ENCODE data around the gene EGFL6.
A peak's percentile ranks its signal among the peaks of the same experiment; 100 is the strongest.
"Not testable (repeated sequence)": the region's sequence is repeated elsewhere in the genome, so short reads cannot be mapped to it uniquely, and the experiment has no call there.

The EGFL6 gene

DNA sequence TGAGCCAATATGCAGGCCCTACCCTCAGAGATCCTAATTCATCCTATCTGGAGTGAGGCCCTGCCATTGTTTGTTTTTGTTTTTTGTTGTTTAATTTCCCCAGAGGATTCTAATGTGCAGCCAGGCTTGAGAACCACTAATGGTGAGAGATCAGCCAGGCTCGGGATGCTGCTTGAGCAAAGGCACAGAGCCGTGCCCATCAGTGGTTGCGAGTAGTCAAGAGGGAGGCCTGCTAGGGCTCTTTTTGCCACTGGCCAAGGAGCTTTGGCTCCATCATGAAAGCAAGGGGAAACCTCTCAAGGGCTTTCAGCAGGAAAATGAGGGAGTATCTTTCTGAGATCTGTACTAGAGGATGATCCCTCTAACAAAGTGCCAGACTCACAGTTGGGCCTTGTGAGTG, 86.3 kb downstream of the EGFL6 start:
- no peak for DNase-seq

DNA sequence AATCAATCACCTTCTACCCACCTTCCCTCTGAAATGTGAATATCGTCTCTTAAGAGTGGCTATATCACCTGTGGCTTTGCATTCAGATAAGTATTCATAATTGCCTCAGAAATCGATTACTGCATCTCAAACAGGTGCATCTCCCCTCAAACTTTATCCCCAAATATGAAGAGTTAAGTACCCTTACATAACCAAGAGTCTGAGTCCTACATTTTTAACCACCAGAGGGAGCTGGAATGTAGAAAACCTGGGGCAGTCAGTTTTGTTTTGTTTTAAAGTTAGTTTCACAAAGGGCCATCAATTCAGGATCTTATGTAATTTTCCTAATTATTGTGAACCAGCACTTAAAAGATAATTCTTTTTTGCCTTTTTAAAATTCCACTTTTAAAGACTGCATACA, 89.2 kb downstream of the EGFL6 start:
- no peak for DNase-seq

DNA sequence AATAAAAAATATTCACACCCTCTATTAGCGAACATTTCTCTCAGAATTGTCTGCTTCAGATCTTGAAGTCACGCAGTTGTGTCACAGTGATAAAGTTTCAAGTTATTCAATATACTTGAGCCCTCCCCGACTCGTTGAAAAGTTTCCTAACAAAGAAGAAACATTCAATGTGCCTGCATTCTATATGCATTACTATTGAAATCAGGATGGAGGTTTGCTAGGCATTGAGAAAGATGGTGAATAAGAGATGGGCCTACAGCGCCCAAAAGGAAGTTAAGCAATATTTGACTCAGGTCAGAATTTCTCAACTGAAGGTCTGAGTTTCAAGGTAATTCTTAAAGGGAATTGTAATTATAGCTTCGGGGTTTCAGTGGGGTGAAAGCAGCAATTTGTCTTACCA, 89.7 kb downstream of the EGFL6 start:
- no peak for DNase-seq

DNA sequence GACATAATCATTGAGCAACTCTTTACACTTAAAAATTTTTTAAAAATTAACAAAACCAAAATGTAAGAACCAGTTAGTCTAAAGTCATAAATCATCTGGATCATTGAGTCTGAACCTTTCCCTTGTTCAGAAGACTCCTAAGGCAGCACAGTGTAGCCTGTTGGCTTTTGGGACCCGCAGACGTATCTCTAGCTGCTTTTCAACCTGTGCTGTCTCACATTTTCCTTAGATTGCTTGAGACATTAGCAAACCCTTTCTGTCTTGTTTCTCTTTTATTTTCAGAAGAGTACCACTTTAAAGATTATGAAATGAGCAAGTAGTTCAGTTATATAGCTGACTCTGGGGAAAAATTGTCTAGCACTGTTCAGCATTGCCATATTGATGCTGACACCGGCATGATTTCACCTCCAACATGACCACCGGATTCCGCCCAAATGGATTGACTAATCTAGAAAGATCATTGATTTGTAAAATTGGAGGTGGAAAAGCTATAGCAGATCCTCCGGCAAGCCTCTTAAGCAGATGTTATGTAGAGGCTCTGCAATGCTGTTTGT, 92.4 kb downstream of the EGFL6 start:
- DNase-seq = no peak

DNA sequence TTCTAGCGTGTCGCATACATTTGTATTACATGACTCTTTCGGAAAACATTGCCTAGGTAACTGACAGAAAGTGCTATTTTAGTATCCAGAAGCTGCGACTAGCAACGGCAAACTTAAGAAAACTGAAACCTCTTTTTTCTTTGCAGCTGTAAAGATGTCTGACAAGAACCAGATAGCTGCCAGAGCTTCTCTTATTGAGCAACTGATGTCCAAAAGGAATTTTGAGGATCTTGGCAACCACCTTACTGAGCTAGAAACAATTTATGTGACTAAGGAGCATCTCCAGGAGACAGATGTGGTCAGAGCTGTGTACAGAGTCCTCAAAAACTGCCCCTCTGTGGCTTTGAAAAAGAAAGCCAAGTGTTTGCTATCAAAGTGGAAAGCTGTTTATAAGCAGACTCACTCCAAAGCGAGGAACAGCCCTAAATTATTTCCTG, 93.0 kb downstream of the EGFL6 start:
- no peak for DNase-seq

DNA sequence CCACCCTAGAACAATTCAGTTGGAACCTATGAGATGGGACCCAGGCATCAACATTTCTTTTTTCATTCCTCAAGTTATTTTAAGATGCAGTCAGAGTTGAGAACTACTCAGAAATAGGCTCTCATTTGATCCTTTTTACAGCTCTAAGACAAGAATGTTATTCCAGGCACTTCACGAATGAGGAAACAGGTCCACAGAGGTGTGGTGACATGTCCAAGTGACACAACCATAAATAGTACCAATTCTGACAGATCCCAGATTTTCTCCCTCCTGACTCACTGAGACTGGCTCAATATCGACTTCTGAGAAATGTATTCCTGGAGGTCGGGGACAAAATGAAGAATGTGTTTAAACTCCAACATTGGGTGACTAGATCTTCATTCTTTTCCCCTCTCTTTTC, 94.6 kb downstream of the EGFL6 start:
- DNase-seq = no peak

DNA sequence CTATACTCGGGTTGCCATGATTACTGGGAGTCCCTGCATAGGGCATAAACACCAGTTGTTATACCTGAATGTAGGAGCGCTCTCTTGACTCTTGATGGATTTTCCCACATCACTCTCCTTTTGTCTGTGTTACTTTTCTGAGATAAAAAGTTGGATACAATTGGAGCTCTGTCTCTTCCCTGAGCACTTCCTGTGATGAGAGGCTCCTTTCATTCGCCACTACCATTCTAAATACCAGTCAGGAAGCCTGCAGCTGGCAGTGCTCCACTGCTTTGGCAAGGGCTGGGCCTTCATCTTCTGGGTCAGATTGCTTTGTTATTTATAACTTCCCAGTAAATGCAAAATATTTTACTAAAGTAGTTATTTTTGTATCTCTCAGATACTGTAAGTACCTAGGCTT, 97.4 kb downstream of the EGFL6 start:
- no peak for DNase-seq

DNA sequence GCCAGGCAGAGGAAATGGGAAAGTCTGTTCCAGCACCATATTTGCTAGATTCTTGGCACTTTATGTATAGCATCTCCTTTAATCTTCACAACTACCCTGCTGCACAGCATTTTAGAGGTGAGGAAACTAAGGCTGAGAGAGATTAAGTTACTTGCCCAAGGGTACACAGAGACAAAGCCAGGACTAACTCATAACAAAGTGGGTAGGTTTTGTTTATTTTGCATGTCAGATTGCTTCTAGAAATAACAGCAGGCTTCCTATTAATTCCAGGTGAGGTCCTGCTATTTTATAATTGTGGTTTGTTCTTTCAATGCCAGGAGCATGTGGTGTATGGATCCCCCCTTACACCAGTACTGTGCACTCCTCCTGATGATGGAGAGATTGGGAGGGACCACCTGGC, 98.5 kb downstream of the EGFL6 start:
- no peak for DNase-seq

DNA sequence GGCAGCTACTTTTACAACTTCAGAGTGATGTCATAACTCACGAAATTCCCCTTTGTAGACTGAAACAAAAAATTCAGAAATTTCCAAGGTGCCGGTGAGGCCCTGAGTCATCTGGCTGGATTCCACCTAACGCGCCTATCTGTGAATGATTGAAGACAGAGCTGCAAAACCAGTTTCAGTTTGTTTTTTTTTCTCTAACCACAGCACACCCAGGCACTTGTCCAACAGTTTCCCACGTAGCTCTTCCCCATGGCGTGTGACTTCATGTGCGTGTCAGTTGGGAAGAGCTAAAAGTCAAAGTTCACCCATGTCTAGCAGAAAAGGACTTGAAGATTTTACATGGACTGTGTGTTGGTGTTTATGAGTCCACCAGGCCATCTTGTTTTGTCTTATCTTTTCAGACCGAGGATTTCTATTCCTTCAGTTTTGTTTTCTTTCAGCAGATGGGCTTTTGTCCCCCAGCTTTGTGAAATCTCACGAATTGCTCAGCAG, 99.9 kb downstream of the EGFL6 start:
- peak in 1 of 2 donors; percentile 61 for DNase-seq

DNA sequence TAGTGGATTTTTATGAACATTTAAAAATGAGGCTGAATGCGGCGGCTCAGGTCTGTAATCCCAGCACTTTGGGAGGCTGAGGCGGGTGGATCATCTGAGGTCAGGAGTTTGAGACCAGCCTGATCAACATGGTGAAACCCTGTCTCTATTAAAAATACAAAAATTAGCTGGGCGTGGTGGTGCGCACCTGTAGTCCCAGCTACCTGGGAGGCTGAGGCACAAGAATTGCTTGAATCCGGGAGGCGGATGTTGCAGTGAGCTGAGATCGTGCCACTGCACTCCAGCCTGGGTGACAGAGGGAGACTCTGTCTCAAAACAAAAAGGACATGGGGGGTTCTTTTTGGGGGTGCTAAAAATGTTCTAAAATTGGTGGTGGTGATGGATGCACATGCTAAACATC, 100.4 kb downstream of the EGFL6 start:
- not testable (repeated sequence) for DNase-seq

DNA sequence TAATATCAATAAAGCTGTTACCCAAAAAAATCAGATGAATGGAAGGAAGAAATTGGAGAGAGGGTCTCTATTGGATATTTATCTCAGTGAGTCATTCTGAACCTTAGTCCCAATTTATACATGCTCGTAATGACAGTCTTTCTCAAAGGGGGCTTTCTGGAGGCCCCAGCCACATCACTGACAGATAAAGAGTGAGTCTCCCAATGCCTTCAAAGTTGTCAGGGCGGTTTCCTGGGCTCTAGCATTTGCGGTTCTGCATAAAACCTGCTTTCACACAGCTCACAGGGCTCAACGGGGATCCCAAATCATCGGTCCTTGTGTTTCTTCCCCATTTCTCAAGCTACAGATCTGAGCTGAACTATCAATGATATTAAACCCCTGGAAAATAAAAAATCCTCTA, 100.8 kb downstream of the EGFL6 start:
- no peak for DNase-seq

DNA sequence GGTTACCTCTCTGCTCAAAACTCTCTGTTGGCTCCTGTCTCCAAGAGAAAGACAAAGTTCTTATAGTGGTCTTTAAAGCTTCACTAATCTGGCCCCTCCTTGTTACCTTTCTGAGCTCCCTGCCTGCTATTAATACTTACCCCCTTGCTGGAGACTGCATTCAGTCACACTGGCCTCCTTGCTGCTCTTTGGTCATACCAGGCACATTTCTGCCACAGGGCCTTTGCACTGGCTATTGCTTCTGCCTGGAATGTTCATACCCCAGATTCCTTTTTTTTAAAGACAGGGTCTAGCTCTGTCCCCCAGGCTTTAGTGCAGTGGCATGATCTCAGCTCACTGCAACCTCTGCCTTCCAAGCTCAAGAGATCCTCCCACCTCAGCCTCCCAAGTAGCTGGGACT, 103.6 kb downstream of the EGFL6 start:
- no peak for DNase-seq

DNA sequence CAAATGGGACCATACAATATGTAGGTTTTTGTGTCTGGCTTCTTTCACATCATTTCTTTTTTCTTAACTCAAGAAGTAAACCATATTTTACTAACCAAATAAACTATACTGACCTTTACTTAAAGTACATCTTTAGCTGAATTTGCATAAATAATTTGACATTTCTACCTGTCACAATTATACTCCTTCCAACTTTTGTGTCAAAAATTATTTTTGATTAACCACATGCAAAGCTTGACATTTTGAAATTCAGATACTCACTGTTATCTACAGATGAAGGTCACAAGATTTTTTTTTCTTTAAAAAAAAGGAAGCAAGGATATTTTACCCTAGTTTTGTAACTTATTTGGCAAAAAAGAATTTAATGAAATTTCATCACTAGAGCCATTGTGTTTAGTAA, 107.5 kb downstream of the EGFL6 start:
- DNase-seq = no peak

DNA sequence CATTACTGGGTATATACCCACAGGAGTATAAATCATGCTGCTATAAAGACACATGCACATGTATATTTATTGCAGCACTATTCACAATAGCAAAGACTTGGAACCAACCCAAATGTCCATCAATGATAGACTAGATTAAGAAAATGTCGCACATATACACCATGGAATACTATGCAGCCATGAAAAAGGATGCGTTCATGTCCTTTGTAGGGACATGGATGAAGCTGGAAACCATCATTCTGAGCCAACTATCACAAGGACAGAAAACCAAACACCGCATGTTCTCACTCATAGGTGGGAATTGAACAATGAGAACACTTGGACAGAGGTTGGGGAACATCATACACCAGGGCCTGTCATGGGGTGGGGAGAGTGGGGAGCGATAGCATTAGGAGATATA, 110.3 kb downstream of the EGFL6 start:
- DNase-seq = not testable (repeated sequence)

DNA sequence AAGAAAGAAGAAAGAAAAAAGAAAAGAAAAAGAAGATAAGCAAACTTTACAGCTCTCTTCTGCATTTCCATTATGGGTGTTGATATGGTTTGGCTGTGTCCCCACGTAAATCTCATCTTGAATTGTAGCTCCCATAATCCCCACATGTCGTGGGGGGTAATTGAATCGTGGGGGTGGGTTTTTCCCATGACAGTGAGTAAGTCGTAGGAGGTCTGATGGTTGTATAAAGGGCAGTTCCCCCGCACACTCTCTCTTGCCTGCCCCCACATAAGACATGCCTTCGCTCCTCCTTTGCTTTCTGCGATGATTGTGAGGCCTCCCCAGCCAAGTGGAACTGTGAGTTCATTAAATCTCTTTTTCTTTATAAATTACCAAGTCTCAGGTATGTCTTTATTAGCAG, 112.2 kb downstream of the EGFL6 start:
- DNase-seq = no peak
